NCI-H1417 (cell line): ENCODE measurements around the gene REC8.

Experiments
- DNase-seq, 3 experiments: peaks; one replicate each; lab custom pipeline; 2025; lab: John Stamatoyannopoulos, UW

Gene REC8

DNA sequence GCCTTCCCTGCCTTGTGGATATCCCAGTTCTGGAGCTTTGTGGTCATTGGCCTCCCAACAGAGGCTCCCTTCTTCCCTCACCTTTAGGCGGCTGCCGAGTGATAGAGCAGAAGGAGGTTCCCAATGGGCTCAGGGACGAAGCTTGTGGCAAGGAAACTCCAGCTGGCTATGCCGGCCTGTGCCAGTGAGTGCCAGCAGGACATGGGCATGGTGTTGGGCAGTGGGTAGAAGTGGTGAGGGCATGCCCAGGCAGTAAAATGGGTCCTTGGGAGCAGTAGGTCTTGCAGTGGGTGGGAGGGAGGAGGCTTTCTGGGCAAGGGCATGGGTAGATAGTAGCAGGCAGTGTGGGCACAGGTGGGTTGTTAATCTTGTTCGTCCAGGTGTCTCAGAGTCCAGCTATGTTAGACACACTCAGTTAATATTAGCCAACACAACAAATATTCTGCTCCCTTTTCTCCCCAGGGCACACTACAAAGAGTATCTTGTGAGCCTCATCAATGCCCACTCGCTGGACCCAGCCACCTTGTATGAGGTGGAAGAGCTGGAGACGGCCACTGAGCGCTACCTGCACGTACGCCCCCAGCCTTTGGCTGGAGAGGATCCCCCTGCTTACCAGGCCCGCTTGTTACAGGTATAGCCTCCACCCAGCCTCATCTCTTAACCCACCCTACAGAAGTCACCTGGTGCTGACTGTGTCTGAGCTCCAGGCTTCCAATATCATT lies 11.9 kb upstream of the REC8 start:
- DNase-seq = no peak

DNA sequence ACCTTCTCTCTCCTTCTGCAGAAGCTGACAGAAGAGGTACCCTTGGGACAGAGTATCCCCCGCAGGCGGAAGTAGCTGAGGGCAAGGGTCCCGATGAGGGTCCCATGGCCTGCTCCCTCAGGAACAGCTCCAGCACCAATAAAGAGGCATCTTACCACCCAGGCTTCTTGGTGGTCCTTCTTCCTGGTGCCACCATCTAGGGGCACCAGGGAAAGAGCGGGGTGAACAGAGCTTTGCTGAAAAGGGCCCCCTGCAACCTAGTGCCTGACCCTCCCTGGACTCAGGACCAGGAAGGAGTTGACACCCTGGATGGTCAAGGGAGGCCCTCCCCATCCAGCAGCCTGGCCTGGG lies 11.4 kb upstream of the REC8 start:
- DNase-seq = no peak

DNA sequence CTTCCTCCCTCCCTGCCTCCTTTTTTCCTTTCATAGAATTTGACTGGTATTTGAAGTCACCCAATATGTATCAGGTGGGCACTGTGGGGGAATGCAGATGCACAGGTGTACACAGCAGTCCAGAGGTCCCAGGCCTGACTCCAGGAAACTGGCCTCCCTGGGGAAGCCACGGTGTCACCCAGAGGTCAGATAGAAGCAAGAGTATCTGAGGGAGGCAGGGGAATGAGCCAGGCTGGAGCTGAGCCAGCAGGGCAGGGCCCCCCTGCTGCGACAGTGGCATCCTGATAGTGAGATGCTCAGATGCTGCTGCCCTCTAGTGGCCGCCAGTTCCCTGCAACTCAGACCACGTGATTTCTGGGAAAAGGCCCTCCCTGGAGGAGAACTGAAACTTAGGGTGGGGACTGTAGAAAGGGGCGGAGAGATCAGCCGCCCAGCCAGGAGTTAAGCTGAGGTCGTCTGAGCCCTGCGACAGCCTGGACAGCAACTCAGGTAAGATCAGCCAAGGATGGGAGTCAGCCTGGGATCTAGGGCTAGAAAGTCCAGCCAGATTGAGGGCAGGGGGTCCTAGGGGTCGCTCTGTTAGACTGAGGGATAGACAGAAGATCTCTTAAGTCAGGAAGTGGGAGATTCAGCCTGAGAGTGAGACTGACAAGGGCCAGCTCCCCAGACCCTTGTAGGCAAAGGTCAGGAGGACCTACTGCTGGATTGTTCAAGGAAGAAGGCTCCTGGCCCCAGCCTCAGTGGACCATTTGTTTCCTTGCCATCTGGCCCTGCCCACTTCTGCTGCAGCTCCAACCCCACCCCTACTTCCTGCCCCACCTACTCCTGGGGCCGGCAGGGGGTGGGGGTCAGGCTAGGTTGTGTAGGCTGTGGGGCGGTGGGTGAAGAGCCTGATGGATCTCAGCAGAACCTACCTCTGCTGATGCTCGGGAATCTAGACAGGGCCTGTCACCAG lies 10.8 kb upstream of the REC8 start, which contains the start of gene IRF9:
Gene IRF9 (plus strand): TSS at position 416 of the 955 bp plus-strand sequence. CDS start 880 bp downstream, outside the sequence.
- DNase-seq = peak; percentile 93 to 98 (median 97)

- DNase-seq = no peak
Measured at GRCh38 chr14:24162093-24162492, 9.8 kb upstream of the REC8 start.

DNA sequence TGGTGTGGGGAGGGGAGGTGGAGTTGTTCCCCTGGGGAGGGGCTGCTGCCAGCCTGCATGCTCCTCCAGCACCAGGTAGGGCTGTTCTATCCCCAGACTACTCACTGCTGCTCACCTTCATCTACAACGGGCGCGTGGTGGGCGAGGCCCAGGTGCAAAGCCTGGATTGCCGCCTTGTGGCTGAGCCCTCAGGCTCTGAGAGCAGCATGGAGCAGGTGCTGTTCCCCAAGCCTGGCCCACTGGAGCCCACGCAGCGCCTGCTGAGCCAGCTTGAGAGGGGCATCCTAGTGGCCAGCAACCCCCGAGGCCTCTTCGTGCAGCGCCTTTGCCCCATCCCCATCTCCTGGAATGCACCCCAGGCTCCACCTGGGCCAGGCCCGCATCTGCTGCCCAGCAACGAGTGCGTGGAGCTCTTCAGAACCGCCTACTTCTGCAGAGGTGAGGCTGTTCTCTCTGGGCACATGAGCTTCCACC lies 7.3 kb upstream of the REC8 start:
- no peak for DNase-seq

DNA sequence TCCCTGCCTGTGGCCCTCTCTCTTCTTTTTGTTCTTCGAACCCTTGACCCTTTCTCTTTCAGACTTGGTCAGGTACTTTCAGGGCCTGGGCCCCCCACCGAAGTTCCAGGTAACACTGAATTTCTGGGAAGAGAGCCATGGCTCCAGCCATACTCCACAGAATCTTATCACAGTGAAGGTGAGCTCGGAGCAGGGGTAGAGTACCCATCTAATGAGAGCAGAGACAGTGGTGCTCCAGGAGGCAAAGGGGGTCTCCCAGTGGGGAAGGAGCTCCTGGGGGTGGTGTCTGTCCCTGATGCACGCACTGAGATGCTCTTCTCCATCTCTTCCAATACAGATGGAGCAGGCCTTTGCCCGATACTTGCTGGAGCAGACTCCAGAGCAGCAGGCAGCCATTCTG lies 6.1 kb upstream of the REC8 start:
- no peak for DNase-seq

DNA sequence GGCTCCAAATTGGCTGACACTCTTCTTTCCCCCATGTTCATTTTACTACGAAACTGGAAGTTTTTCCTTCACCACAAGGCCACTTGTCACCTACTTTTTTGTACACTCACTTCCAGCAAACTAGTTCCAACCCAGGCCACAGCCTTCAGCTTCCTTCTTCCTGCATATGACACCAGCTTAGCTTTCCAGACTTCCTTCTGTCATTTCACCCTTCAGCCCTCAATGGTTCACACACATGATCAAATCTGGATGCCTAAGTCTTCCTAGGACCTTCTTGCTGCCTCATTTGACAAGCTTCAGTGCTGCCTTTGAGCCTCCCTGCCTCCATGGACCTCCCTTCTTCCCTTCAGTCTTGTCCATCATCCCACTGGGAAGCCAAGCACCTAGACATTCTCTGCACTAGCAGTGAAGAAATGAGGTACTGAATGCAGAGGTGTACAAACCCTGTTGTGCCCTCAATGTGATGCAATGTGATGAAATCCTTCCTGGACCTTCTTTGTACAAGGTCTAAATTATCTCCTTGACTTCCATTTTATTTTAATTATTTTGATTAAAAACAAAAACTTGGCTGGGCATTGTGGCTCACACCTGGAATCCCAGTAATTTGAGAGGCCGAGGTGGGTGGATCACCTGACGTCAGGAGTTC lies 4.3 kb upstream of the REC8 start:
- no peak for DNase-seq

DNA sequence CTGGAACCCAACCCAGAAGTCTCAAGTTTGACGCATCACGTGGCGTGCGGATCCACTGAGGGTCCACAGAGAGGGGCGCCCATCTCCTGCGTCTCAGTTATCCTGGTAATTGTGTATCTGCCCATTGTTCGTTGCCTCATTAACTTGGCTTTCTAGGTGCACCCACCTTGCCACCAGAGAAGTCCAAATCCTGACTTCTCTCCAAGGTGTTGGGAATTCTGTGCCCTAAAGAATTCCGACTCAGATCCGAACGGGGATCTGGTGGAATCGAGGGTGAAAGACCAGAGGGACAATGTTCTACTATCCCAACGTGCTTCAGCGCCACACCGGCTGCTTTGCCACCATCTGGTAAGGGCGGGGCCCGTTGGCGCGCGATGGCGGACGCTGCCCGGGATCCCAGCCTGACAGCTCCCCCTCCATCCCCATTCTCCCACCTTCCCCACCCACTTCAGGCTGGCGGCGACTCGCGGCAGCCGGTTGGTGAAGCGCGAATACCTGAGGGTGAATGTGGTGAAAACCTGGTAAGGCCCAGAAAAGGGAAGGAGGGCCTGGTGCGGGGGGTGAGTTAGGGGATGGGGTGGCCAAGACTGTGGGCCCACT lies 481 bp downstream of the REC8 start:
- peak; percentile 37 to 59 (median 40) for DNase-seq

DNA sequence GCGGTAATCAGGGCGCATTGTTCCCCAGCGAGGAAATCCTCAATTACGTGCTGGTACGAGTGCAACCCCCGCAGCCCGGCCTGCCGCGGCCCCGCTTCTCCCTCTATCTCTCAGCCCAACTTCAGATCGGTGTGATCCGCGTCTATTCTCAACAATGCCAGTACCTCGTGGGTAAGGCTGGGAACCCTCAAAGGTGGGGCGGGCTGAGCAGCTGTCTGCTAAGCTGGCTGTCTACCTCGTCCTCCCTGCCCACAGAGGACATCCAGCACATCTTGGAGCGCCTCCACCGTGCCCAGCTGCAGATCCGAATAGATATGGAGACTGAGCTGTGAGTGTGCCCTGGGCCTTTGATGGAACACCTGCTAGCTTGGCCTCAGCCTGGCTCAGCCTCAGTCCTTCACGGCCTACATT lies 996 bp downstream of the REC8 start:
- peak in 1 of 3 experiments; percentile 49 for DNase-seq

DNA sequence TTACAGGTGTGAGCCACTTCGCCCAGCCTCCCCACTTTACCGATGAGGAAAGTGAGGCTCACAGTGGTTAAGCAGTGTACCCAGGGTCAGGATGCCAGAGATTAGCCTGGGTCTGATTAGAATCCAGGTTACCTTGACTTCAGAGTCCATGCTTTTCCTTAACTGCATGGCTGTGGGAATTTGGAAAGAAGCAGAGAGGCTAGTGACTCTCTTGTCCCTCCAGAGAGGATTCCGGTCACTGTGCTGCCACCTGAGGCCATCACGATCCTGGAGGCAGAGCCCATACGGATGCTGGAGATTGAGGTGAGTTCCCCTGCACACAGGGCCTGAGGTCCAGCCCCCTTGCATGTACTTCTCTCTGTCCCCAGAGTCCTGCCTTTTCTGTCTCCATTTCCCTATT lies 4.7 kb downstream of the REC8 start:
- no peak for DNase-seq

- no peak for DNase-seq
Measured at GRCh38 chr14:24177041-24177825, 5.4 kb downstream of the REC8 start.

DNA sequence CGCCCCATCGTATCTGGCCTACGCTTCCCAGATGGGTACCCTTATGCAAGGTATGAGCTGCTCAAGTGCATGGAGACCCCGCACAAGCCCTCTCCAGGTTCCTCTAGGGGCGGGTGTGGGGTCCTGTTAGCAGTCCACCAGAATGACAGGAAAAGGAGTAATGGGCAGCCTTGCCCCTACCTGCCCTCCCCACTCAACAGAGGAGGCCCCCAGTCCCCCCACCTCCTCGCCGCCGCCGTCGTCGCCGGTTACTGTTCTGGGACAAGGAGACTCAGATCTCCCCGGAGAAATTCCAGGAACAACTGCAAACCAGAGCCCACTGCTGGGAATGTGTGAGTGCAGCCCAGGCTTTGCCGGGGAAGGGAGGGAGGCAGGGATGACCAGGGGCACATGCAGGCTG lies 6.0 kb downstream of the REC8 start:
- DNase-seq = no peak

GRCh38 chr14:24178399-24179178 lies 6.7 kb downstream of the REC8 start:
- no peak for DNase-seq

GRCh38 chr14:24179294-24179960 lies 7.5 kb downstream of the REC8 start:
- DNase-seq = no peak

GRCh38 chr14:24179961-24180796 lies 8.3 kb downstream of the REC8 start:
- DNase-seq = no peak

GRCh38 chr14:24181371-24182077 lies 9.6 kb downstream of the REC8 start:
- DNase-seq = no peak

- DNase-seq = no peak
Measured at GRCh38 chr14:24182110-24182882, 10.4 kb downstream of the REC8 start.
